ENCODE data around the gene HPCA. TPM values are rescaled to one million over a fixed set of nuclear protein-coding genes. Genes with fewer than 3 reads are reported as not detected.

HPCA gene
- polyA plus RNA-seq, result under 1 TPM in 1 of 2 donors, not detected in 1; 0.15 TPM

- Histone ChIP-seq H3K4me3 (ENCODE audit: low read depth in 1 of 2, low read length in 2 of 2) (no peak within 1 kb of the TSS), H3K4me1 (ENCODE audit: control insufficient read depth in 2 of 2, insufficient read depth in 2 of 2, low read length in 1 of 2) (peaks cover 3 to 7% of the 10 kb centered on the region in 2 donors), H3K27ac (ENCODE audit: low read depth in 2 of 2, low read length in 1 of 2) (no peak within 1 kb of the TSS), H3K36me3 (ENCODE audit: control insufficient read depth in 2 of 2, insufficient read depth in 2 of 2, low read length in 1 of 2) (no peaks in the 10 kb centered on the region), H3K9me3 (ENCODE audit: control insufficient read depth in 2 of 2, insufficient read depth in 1 of 2, low read depth in 1 of 2, low read length in 1 of 2) (no peaks in the 10 kb centered on the region), H3K27me3 (ENCODE audit: control insufficient read depth in 1 of 2, insufficient read depth in 2 of 2, low read length in 2 of 2) (peaks cover 10 to 17% of the 10 kb centered on the region in 2 donors)
- 3 to 4% methylated on average over 58 to 79 of the region's 79 CpGs for WGBS, 2 donors
Observed at GRCh38 chr1:32886004-32886827, at the start of gene HPCA. Gene HPCA, plus strand, starts transcription at chr1:32886491. Its CDS starts 2,408 bp downstream, at chr1:32888899.

- Histone ChIP-seq H3K9me3 (ENCODE audit: control insufficient read depth in 2 of 2, insufficient read depth in 1 of 2, low read depth in 1 of 2, low read length in 1 of 2) (no peaks in the 10 kb centered on the region), H3K27me3 (ENCODE audit: control insufficient read depth in 1 of 2, insufficient read depth in 2 of 2, low read length in 2 of 2) (no peaks in the 10 kb centered on the region), H3K4me1 (ENCODE audit: control insufficient read depth in 2 of 2, insufficient read depth in 2 of 2, low read length in 1 of 2) (no peaks in the 10 kb centered on the region), H3K4me3 (ENCODE audit: low read depth in 1 of 2, low read length in 2 of 2) (no peak overlapping the region), H3K27ac (ENCODE audit: low read depth in 2 of 2, low read length in 1 of 2) (no peak overlapping the region), H3K36me3 (ENCODE audit: control insufficient read depth in 2 of 2, insufficient read depth in 2 of 2, low read length in 1 of 2) (peaks cover 0 to 4% of the 10 kb centered on the region in 2 donors)
- 41 to 45% methylated on average over 2 of the region's 2 CpGs for WGBS, 2 donors
Observed at GRCh38 chr1:32848354-32849063, 37.8 kb upstream of the HPCA start.

- no peak overlapping the region for H3K27ac ChIP-seq (ENCODE audit: low read depth in 2 of 2, low read length in 1 of 2)
- H3K4me3 ChIP-seq (ENCODE audit: low read depth in 1 of 2, low read length in 2 of 2), result no peak overlapping the region
- no peaks in the 10 kb centered on the region for H3K9me3 ChIP-seq (ENCODE audit: control insufficient read depth in 2 of 2, insufficient read depth in 1 of 2, low read depth in 1 of 2, low read length in 1 of 2)
- no peaks in the 10 kb centered on the region for H3K4me1 ChIP-seq (ENCODE audit: control insufficient read depth in 2 of 2, insufficient read depth in 2 of 2, low read length in 1 of 2)
- H3K36me3 ChIP-seq (ENCODE audit: control insufficient read depth in 2 of 2, insufficient read depth in 2 of 2, low read length in 1 of 2), result peaks cover 5 to 6% of the 10 kb centered on the region in 2 donors
- H3K27me3 ChIP-seq (ENCODE audit: control insufficient read depth in 1 of 2, insufficient read depth in 2 of 2, low read length in 2 of 2), result no peaks in the 10 kb centered on the region
- WGBS, 2 donors, result 89 to 95% methylated on average over 13 of the region's 13 CpGs
Observed at GRCh38 chr1:32855861-32856617, 30.3 kb upstream of the HPCA start.

- Histone ChIP-seq H3K9me3 (ENCODE audit: control insufficient read depth in 2 of 2, insufficient read depth in 1 of 2, low read depth in 1 of 2, low read length in 1 of 2) (no peaks in the 10 kb centered on the region), H3K4me1 (ENCODE audit: control insufficient read depth in 2 of 2, insufficient read depth in 2 of 2, low read length in 1 of 2) (no peaks in the 10 kb centered on the region), H3K36me3 (ENCODE audit: control insufficient read depth in 2 of 2, insufficient read depth in 2 of 2, low read length in 1 of 2) (peaks cover 2 to 7% of the 10 kb centered on the region in 2 donors), H3K27me3 (ENCODE audit: control insufficient read depth in 1 of 2, insufficient read depth in 2 of 2, low read length in 2 of 2) (no peaks in the 10 kb centered on the region), H3K4me3 (ENCODE audit: low read depth in 1 of 2, low read length in 2 of 2) (no peak overlapping the region), H3K27ac (ENCODE audit: low read depth in 2 of 2, low read length in 1 of 2) (no peak overlapping the region)
- WGBS, 2 donors, result 98 to 99% methylated on average over 2 of the region's 2 CpGs
Observed at GRCh38 chr1:32858136-32858535, 28.2 kb upstream of the HPCA start.

- H3K27ac ChIP-seq (ENCODE audit: low read depth in 2 of 2, low read length in 1 of 2), result no peak overlapping the region
- H3K4me1 ChIP-seq (ENCODE audit: control insufficient read depth in 2 of 2, insufficient read depth in 2 of 2, low read length in 1 of 2), result no peaks in the 10 kb centered on the region
- peaks cover 2 to 8% of the 10 kb centered on the region in 2 donors for H3K36me3 ChIP-seq (ENCODE audit: control insufficient read depth in 2 of 2, insufficient read depth in 2 of 2, low read length in 1 of 2)
- H3K4me3 ChIP-seq (ENCODE audit: low read depth in 1 of 2, low read length in 2 of 2), result no peak overlapping the region
- H3K9me3 ChIP-seq (ENCODE audit: control insufficient read depth in 2 of 2, insufficient read depth in 1 of 2, low read depth in 1 of 2, low read length in 1 of 2), result no peaks in the 10 kb centered on the region
- WGBS, 2 donors, result 93% methylated on average over 7 of the region's 7 CpGs
- H3K27me3 ChIP-seq (ENCODE audit: control insufficient read depth in 1 of 2, insufficient read depth in 2 of 2, low read length in 2 of 2), result no peaks in the 10 kb centered on the region
Observed at GRCh38 chr1:32858791-32859190, 27.5 kb upstream of the HPCA start.

GRCh38 chr1:32859915-32860314 is 26.4 kb upstream of the HPCA start:
- 96 to 99% methylated on average over 2 of the region's 2 CpGs for WGBS, 2 donors
- H3K9me3 ChIP-seq (ENCODE audit: control insufficient read depth in 2 of 2, insufficient read depth in 1 of 2, low read depth in 1 of 2, low read length in 1 of 2), result no peaks in the 10 kb centered on the region
- no peaks in the 10 kb centered on the region for H3K4me1 ChIP-seq (ENCODE audit: control insufficient read depth in 2 of 2, insufficient read depth in 2 of 2, low read length in 1 of 2)
- H3K36me3 ChIP-seq (ENCODE audit: control insufficient read depth in 2 of 2, insufficient read depth in 2 of 2, low read length in 1 of 2), result peaks cover 2 to 6% of the 10 kb centered on the region in 2 donors
- H3K27me3 ChIP-seq (ENCODE audit: control insufficient read depth in 1 of 2, insufficient read depth in 2 of 2, low read length in 2 of 2), result no peaks in the 10 kb centered on the region
- H3K4me3 ChIP-seq (ENCODE audit: low read depth in 1 of 2, low read length in 2 of 2), result no peak overlapping the region
- H3K27ac ChIP-seq (ENCODE audit: low read depth in 2 of 2, low read length in 1 of 2), result no peak overlapping the region

GRCh38 chr1:32860566-32860965 is 25.7 kb upstream of the HPCA start:
- peaks cover 2 to 6% of the 10 kb centered on the region in 2 donors for H3K36me3 ChIP-seq (ENCODE audit: control insufficient read depth in 2 of 2, insufficient read depth in 2 of 2, low read length in 1 of 2)
- no peak overlapping the region for H3K4me3 ChIP-seq (ENCODE audit: low read depth in 1 of 2, low read length in 2 of 2)
- no peaks in the 10 kb centered on the region for H3K9me3 ChIP-seq (ENCODE audit: control insufficient read depth in 2 of 2, insufficient read depth in 1 of 2, low read depth in 1 of 2, low read length in 1 of 2)
- no peaks in the 10 kb centered on the region for H3K27me3 ChIP-seq (ENCODE audit: control insufficient read depth in 1 of 2, insufficient read depth in 2 of 2, low read length in 2 of 2)
- H3K4me1 ChIP-seq (ENCODE audit: control insufficient read depth in 2 of 2, insufficient read depth in 2 of 2, low read length in 1 of 2), result no peaks in the 10 kb centered on the region
- no peak overlapping the region for H3K27ac ChIP-seq (ENCODE audit: low read depth in 2 of 2, low read length in 1 of 2)

- 72 to 76% methylated on average over 3 of the region's 3 CpGs for WGBS, 2 donors
- H3K4me1 ChIP-seq (ENCODE audit: control insufficient read depth in 2 of 2, insufficient read depth in 2 of 2, low read length in 1 of 2), result no peaks in the 10 kb centered on the region
- H3K27ac ChIP-seq (ENCODE audit: low read depth in 2 of 2, low read length in 1 of 2), result no peak overlapping the region
- H3K4me3 ChIP-seq (ENCODE audit: low read depth in 1 of 2, low read length in 2 of 2), result no peak overlapping the region
- H3K36me3 ChIP-seq (ENCODE audit: control insufficient read depth in 2 of 2, insufficient read depth in 2 of 2, low read length in 1 of 2), result peaks cover 0 to 6% of the 10 kb centered on the region in 2 donors
- no peaks in the 10 kb centered on the region for H3K27me3 ChIP-seq (ENCODE audit: control insufficient read depth in 1 of 2, insufficient read depth in 2 of 2, low read length in 2 of 2)
- H3K9me3 ChIP-seq (ENCODE audit: control insufficient read depth in 2 of 2, insufficient read depth in 1 of 2, low read depth in 1 of 2, low read length in 1 of 2), result no peaks in the 10 kb centered on the region
Observed at GRCh38 chr1:32861904-32862695, 24.2 kb upstream of the HPCA start.
